Measurements from ENCODE around the gene CDH26. TPM values are rescaled to one million over a fixed set of nuclear protein-coding genes. Genes with fewer than 3 reads are reported as not detected.

CDH26 gene
- total and polyA plus RNA-seq, 2 experiments from 2014 or later, result 0.38 to 1.6 TPM

GRCh38 chr20:60024245-60024644 is 66.0 kb downstream of the CDH26 start:
- no peak overlapping the region for H3K4me3 ChIP-seq
- TF ChIP-seq CTCF (IDR thresholded peaks at IDR 0.05; ENCODE audit: low read depth, low read length), result no peak
- no peaks in the 10 kb centered on the region for H3K9me3 ChIP-seq (ENCODE audit: low read depth)
- H3K27me3 ChIP-seq, result no peaks in the 10 kb centered on the region
- H3K36me3 ChIP-seq, result no peaks in the 10 kb centered on the region
- no peaks in the 10 kb centered on the region for H3K4me1 ChIP-seq (ENCODE audit: low read depth)
- H3K27ac ChIP-seq, result no peak overlapping the region
- no peak for DNase-seq (ENCODE audit: low read depth in 1 of 2, low spot score in 1 of 2)

- Histone ChIP-seq H3K4me3 (no peak overlapping the region), H3K27me3 (no peaks in the 10 kb centered on the region), H3K9me3 (ENCODE audit: low read depth) (no peaks in the 10 kb centered on the region), H3K36me3 (no peaks in the 10 kb centered on the region), H3K4me1 (ENCODE audit: low read depth) (no peaks in the 10 kb centered on the region), H3K27ac (no peak overlapping the region)
- no peak for DNase-seq (ENCODE audit: low read depth in 1 of 2, low spot score in 1 of 2)
- TF ChIP-seq CTCF (IDR thresholded peaks at IDR 0.05; ENCODE audit: low read depth, low read length), result no peak
Measured at GRCh38 chr20:60024801-60025200, 66.6 kb downstream of the CDH26 start.

- Histone ChIP-seq H3K9me3 (ENCODE audit: low read depth) (no peaks in the 10 kb centered on the region), H3K4me3 (no peak overlapping the region), H3K36me3 (no peaks in the 10 kb centered on the region), H3K4me1 (ENCODE audit: low read depth) (no peaks in the 10 kb centered on the region), H3K27me3 (no peaks in the 10 kb centered on the region), H3K27ac (no peak overlapping the region)
- DNase-seq (ENCODE audit: low read depth in 1 of 2, low spot score in 1 of 2), result no peak
- TF ChIP-seq CTCF (IDR thresholded peaks at IDR 0.05; ENCODE audit: low read depth, low read length), result no peak
Measured at GRCh38 chr20:60026010-60026409, 67.8 kb downstream of the CDH26 start.

GRCh38 chr20:60030471-60030870 is 72.2 kb downstream of the CDH26 start:
- no peak for DNase-seq (ENCODE audit: low read depth in 1 of 2, low spot score in 1 of 2)
- H3K27me3 ChIP-seq, result no peaks in the 10 kb centered on the region
- H3K9me3 ChIP-seq (ENCODE audit: low read depth), result no peaks in the 10 kb centered on the region
- peaks cover 20% of the 10 kb centered on the region for H3K4me1 ChIP-seq (ENCODE audit: low read depth)
- no peak for TF ChIP-seq CTCF (IDR thresholded peaks at IDR 0.05; ENCODE audit: low read depth, low read length)
- no peaks in the 10 kb centered on the region for H3K36me3 ChIP-seq
- H3K27ac ChIP-seq, result no peak overlapping the region
- no peak overlapping the region for H3K4me3 ChIP-seq

- H3K4me1 ChIP-seq (ENCODE audit: low read depth), result peaks cover 20% of the 10 kb centered on the region
Measured at GRCh38 chr20:60031107-60031506, 72.9 kb downstream of the CDH26 start.

More at GRCh38 chr20:60031107-60031506, 72.9 kb downstream of the CDH26 start:
- Histone ChIP-seq H3K36me3 (no peaks in the 10 kb centered on the region), H3K4me3 (no peak overlapping the region), H3K9me3 (ENCODE audit: low read depth) (no peaks in the 10 kb centered on the region), H3K27me3 (no peaks in the 10 kb centered on the region), H3K27ac (no peak overlapping the region)
- no peak for DNase-seq (ENCODE audit: low read depth in 1 of 2, low spot score in 1 of 2)
- no peak for TF ChIP-seq CTCF (IDR thresholded peaks at IDR 0.05; ENCODE audit: low read depth, low read length)
